PC-3 (cell line): ENCODE data around the gene FBXO45. TPM values are rescaled to one million over a fixed set of nuclear protein-coding genes. Genes with fewer than 3 reads are reported as not detected.

Source experiments
- ATAC-seq: fragments of 200-7000 bp; cut with Tn5 transposase; 2 replicates; pipeline ENCODE4 v1.9.1; 2020; ENCODE audit warnings: mild to moderate bottlenecking, moderate library complexity
- BruUV-seq: library from RNA; stranded (reverse); fragments of 400-500 nt; replicated peaks from 2 replicates; lab custom pipeline; 2021; lab: Mats Ljungman, UMichigan
- CTCF ChIA-PET: fragments of 300-600 bp; sonication (Branson Sonifier 250); formaldehyde crosslinking; loops from one replicate; lab custom pipeline; 2022; ENCODE audit warnings: antibody characterized with exemption; lab: Charles Lee
- POLR2A ChIA-PET: fragments of 300-600 bp; sonication (Branson Sonifier 250); formaldehyde crosslinking; loops from one replicate; lab custom pipeline; 2022; ENCODE audit warnings: antibody characterized with exemption; ENCODE audit not compliant: unreplicated experiment; lab: Charles Lee
- DNase-seq: peaks from one replicate; pipeline ENCODE4 v3.0.0-alpha.2; 2015
- H2AFZ ChIP-seq: fragments of 300-600 bp; sonication (generic); 2 replicates; pipeline ENCODE4 v1.6.0; 2016; ENCODE audit warnings: antibody characterized with exemption, low read length
- H3F3A ChIP-seq: fragments of 300-600 bp; sonication (generic); one replicate; pipeline ENCODE4 v1.6.0; 2017; ENCODE audit warnings: antibody characterized with exemption, low read length, control low read depth, mild to moderate bottlenecking; ENCODE audit not compliant: unreplicated experiment
- H3K27ac ChIP-seq: fragments of 300-600 bp; sonication (generic); 2 replicates; pipeline ENCODE4 v1.5.1; 2016; ENCODE audit warnings: mild to moderate bottlenecking, low read length
- H3K27me3 ChIP-seq: fragments of 300-600 bp; sonication (generic); 2 replicates; pipeline ENCODE4 v1.6.1; 2016; ENCODE audit warnings: low read length, mixed read lengths
- H3K36me3 ChIP-seq: fragments of 300-600 bp; sonication (generic); 2 replicates; pipeline ENCODE4 v1.6.1; 2016; ENCODE audit warnings: low read depth, mixed run types, low read length, mixed read lengths
- H3K4me1 ChIP-seq: fragments of 300-600 bp; sonication (generic); 2 replicates; pipeline ENCODE4 v1.5.1; 2016; ENCODE audit warnings: low read length; ENCODE audit not compliant: insufficient read depth
- H3K4me2 ChIP-seq: fragments of 300-600 bp; sonication (generic); 2 replicates; pipeline ENCODE4 v1.6.0; 2016; ENCODE audit warnings: low read length
- H3K4me3 ChIP-seq: fragments of 300-600 bp; sonication (generic); 2 replicates; pipeline ENCODE4 v1.5.1; 2016; ENCODE audit warnings: mild to moderate bottlenecking, low read length, mixed read lengths
- H3K79me2 ChIP-seq: fragments of 300-600 bp; sonication (generic); 2 replicates; pipeline ENCODE4 v1.6.1; 2017; ENCODE audit warnings: low read length, mixed read lengths
- H3K9ac ChIP-seq: fragments of 300-600 bp; sonication (generic); 2 replicates; pipeline ENCODE4 v1.6.0; 2016; ENCODE audit warnings: mild to moderate bottlenecking, low read length
- H3K9me2 ChIP-seq: fragments of 300-600 bp; sonication (generic); replicated peaks from 2 replicates; pipeline ENCODE4 v1.6.1; 2016; ENCODE audit warnings: mixed run types, low read length, mixed read lengths
- H3K9me3 ChIP-seq: fragments of 300-600 bp; sonication (generic); 2 replicates; pipeline ENCODE4 v1.6.1; 2016; ENCODE audit warnings: low read length, mixed read lengths
- H4K20me1 ChIP-seq: fragments of 300-600 bp; sonication (generic); 2 replicates; pipeline ENCODE4 v1.6.1; 2016; ENCODE audit warnings: low read length, mixed read lengths
- EZH2 ChIP-seq: fragments of 300-600 bp; sonication (generic); IDR thresholded peaks from one replicate; pipeline ENCODE4 v1.6.1; 2017; ENCODE audit warnings: antibody characterized with exemption, mild to moderate bottlenecking, low read length; ENCODE audit not compliant: unreplicated experiment
- EZH2phosphoT487 ChIP-seq: fragments of 300-600 bp; sonication (generic); IDR thresholded peaks from 2 replicates; pipeline ENCODE4 v1.6.1; 2018; ENCODE audit warnings: mild to moderate bottlenecking, antibody characterized with exemption, low read length, borderline replicate concordance
- intact Hi-C: fragments of 100-400 bp; cut with micrococcal nuclease; formaldehyde crosslinking; loops from 2 replicates; pipeline ENCODE4 v1.9.0; 2023
- total RNA-seq: library from RNA; depleted of rRNA; stranded (reverse); fragments of >200 nt; gene quantifications from 2 replicates; pipeline ENCODE4 v1.2.3, GENCODE V29; 2014
- TF ChIP-seq, protein P1 (sequence below): fragments of 300-600 bp; sonication (generic); conservative IDR thresholded peaks from 2 replicates; pipeline ENCODE4 v1.5.1; 2017; ENCODE audit warnings: antibody characterized with exemption, low read depth, mild to moderate bottlenecking, low read length

The FBXO45 gene
- total RNA-seq, 1 experiment from 2014 or later = 20.8 TPM

DNA sequence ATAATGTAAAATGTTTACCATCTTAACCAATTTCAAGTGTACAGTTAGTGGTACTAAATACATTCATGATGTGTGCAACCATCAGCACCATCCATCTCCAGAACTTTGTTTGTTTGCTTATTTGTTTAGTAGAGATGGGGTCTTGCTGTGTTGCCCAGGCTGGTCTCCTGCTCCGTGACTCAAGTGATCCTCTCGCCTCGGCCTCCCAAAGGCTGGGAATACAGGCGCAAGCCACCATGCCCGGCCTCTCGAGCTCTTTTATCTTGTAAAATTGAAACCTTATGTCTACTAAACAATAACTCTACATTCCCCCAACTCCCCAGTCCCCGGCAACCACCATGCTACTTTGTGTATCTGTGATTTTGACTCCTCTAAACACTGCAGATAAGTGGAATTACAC, 31.9 kb downstream of the FBXO45 start:
- BruUV-seq = no TSS peak
- Histone ChIP-seq H3K9me3 (no peaks in the 10 kb centered on the region), H3K4me2 (no peak overlapping the region), H3K9ac (no peak overlapping the region), H3K4me3 (no peak overlapping the region), H3K36me3 (no peaks in the 10 kb centered on the region), H3K79me2 (no peaks in the 10 kb centered on the region), H4K20me1 (no peaks in the 10 kb centered on the region), H3K27me3 (no peaks in the 10 kb centered on the region), H3F3A (no peaks in the 10 kb centered on the region), H2AFZ (no peak overlapping the region), H3K4me1 (no peaks in the 10 kb centered on the region), H3K27ac (no peak overlapping the region), H3K9me2 (no peaks in the 10 kb centered on the region)
- ATAC-seq = no peak
- ChIA-PET POLR2A (no interaction called here), CTCF (no interaction called here)
- TF ChIP-seq, protein P1, sequence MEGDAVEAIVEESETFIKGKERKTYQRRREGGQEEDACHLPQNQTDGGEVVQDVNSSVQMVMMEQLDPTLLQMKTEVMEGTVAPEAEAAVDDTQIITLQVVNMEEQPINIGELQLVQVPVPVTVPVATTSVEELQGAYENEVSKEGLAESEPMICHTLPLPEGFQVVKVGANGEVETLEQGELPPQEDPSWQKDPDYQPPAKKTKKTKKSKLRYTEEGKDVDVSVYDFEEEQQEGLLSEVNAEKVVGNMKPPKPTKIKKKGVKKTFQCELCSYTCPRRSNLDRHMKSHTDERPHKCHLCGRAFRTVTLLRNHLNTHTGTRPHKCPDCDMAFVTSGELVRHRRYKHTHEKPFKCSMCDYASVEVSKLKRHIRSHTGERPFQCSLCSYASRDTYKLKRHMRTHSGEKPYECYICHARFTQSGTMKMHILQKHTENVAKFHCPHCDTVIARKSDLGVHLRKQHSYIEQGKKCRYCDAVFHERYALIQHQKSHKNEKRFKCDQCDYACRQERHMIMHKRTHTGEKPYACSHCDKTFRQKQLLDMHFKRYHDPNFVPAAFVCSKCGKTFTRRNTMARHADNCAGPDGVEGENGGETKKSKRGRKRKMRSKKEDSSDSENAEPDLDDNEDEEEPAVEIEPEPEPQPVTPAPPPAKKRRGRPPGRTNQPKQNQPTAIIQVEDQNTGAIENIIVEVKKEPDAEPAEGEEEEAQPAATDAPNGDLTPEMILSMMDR = no peak
- TF ChIP-seq EZH2 (no peak), EZH2phosphoT487 (no peak)
- no peak for DNase-seq
- intact Hi-C loops = no loop called here

DNA sequence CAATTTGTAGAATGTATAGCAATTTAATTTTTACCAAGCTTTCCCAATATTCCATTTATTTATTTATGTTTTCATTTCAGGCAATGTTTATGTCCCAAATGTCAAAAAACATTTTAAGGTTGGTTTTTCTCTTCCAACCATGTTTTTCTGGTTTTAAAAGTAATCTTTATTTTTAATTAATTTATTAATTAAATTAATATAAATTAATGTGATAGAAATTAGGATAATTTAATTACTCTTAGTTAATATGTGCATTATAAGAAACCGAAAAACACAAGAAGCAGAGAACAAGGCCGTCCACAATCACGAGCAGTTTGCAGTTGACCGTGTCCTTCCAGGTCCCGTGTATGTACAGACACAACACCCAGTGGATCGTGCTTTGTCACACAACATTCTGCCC, 34.2 kb downstream of the FBXO45 start:
- CTCF ChIA-PET = no interaction called here
- ATAC-seq (no peak), DNase-seq (no peak)
- Histone ChIP-seq H3F3A (no peaks in the 10 kb centered on the region), H3K79me2 (no peaks in the 10 kb centered on the region), H3K4me1 (no peaks in the 10 kb centered on the region), H3K27ac (no peak overlapping the region), H3K9me2 (no peaks in the 10 kb centered on the region), H3K36me3 (no peaks in the 10 kb centered on the region), H3K9ac (no peak overlapping the region), H3K4me2 (no peak overlapping the region), H3K27me3 (no peaks in the 10 kb centered on the region), H2AFZ (no peak overlapping the region), H3K9me3 (no peaks in the 10 kb centered on the region), H4K20me1 (no peaks in the 10 kb centered on the region), H3K4me3 (no peak overlapping the region)
- POLR2A ChIA-PET = no interaction called here
- no TSS peak for BruUV-seq
- TF ChIP-seq EZH2phosphoT487 (no peak), EZH2 (no peak)
- TF ChIP-seq, protein P1 = no peak
- intact Hi-C loops = no loop called here

DNA sequence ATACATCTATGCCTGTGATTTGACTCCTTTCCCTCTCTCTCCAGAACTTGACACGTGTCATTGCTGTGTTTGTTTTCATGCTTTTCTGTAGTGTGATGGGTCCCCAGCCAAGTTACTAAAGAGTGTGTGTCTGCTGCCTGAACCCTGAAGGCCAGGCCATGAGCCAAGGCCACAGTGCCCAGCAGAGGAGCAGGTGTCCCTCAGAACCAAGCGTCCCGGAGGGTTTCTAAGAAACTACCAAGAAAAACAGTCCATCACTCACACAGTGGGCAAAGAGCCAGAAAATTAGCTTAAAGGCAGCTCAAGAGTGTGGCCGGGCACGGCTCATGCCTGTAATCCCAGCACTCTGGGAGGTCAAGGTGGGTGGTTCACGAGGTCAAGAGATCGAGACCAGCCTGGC, 35.2 kb downstream of the FBXO45 start:
- intact Hi-C loops = no loop called here
- H3K9ac ChIP-seq = no peak overlapping the region
- no peaks in the 10 kb centered on the region for H3K27me3 ChIP-seq
- H3K9me3 ChIP-seq = no peaks in the 10 kb centered on the region
- ChIA-PET CTCF (interaction anchor here (0.7 kb wide), 1 partner anchor 84 kb away, joined by 4 read pairs; no protein-coding TSS in a partner anchor), POLR2A (no interaction called here)
- no peak overlapping the region for H3K4me3 ChIP-seq
- H4K20me1 ChIP-seq = no peaks in the 10 kb centered on the region
- DNase-seq = no peak
- no peak overlapping the region for H3K27ac ChIP-seq
- H3F3A ChIP-seq = no peaks in the 10 kb centered on the region
- no peaks in the 10 kb centered on the region for H3K9me2 ChIP-seq
- no peak overlapping the region for H3K4me2 ChIP-seq
- ATAC-seq = no peak
- BruUV-seq = no TSS peak
- no peaks in the 10 kb centered on the region for H3K79me2 ChIP-seq
- H3K4me1 ChIP-seq = no peaks in the 10 kb centered on the region
- no peak for TF ChIP-seq EZH2
- TF ChIP-seq, protein P1 = no peak
- no peak for TF ChIP-seq EZH2phosphoT487
- no peak overlapping the region for H2AFZ ChIP-seq
- no peaks in the 10 kb centered on the region for H3K36me3 ChIP-seq
